ENCODE results near the gene ADAMTS19.
"Not testable (repeated sequence)": the region's sequence is repeated elsewhere in the genome, so short reads cannot be mapped to it uniquely, and the experiment has no call there.

ADAMTS19 gene, protein sequence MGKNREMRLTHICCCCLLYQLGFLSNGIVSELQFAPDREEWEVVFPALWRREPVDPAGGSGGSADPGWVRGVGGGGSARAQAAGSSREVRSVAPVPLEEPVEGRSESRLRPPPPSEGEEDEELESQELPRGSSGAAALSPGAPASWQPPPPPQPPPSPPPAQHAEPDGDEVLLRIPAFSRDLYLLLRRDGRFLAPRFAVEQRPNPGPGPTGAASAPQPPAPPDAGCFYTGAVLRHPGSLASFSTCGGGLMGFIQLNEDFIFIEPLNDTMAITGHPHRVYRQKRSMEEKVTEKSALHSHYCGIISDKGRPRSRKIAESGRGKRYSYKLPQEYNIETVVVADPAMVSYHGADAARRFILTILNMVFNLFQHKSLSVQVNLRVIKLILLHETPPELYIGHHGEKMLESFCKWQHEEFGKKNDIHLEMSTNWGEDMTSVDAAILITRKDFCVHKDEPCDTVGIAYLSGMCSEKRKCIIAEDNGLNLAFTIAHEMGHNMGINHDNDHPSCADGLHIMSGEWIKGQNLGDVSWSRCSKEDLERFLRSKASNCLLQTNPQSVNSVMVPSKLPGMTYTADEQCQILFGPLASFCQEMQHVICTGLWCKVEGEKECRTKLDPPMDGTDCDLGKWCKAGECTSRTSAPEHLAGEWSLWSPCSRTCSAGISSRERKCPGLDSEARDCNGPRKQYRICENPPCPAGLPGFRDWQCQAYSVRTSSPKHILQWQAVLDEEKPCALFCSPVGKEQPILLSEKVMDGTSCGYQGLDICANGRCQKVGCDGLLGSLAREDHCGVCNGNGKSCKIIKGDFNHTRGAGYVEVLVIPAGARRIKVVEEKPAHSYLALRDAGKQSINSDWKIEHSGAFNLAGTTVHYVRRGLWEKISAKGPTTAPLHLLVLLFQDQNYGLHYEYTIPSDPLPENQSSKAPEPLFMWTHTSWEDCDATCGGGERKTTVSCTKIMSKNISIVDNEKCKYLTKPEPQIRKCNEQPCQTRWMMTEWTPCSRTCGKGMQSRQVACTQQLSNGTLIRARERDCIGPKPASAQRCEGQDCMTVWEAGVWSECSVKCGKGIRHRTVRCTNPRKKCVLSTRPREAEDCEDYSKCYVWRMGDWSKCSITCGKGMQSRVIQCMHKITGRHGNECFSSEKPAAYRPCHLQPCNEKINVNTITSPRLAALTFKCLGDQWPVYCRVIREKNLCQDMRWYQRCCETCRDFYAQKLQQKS

DNA sequence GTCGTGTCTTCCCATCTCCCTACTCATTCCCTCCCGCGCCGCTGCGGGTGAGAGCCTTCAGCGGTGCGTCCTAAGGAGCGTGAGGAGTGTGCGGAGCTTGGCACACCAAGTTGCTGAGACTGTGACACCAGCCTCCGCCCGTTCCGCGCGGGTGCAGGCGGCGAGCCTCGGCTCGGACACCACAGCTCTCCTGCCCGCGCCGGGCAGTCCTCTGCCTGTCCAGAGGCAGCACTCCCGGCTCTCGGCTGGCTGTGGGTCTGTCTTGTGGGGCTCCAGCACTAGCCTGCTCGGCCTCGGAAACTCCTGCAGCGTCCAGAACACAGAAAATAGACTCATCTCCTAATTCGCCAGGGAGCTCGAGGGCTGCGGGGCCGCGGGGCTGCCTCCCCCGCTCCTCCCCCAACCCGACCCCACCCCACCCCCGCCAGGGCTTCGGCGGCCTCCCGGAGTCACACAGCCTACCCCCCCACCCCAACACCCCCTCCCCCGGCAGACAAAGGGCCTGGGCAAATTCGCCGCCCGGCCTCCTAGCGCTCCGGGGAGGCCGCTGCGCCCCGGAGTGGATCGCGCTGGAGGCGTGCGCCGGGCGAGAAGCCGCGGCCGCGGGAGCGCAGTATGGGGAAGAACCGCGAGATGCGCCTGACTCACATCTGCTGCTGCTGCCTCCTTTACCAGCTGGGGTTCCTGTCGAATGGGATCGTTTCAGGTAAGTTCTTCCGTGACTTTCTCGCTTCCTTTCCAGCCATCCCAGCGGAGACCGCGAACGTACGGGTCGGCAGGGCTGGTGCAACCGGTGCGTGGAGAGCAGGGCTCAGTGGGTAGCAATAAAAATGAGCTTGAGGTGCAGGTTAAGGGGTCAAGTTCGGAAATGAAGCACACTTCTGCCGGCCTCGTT, at the start of gene ADAMTS19:
Gene ADAMTS19, plus strand, starts transcription at position 522 of the 895 bp plus-strand sequence. Its CDS starts 94 bp downstream, at position 616.
- no peak for DNase-seq (ENCODE audit: low read depth, low spot score)

DNA sequence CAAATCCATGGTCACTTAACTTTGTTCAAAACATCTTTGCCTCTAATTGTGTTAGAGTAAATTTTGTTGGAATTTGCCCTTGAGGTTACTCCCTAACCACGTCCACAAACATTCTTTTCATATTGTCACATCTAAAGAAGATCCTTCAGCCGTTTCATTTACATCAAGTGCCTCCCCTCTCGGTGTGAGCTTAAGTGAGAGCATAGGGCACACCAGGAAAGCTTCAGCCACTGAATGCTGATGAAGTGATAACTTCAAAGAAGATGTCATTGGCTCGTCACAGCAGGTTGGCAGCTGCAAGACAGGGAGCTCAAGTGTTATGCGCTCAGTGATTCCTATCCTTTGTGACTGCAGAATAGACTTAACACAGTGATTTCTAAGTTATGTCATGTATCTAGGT, 49.6 kb upstream of the ADAMTS19 start:
- DNase-seq (ENCODE audit: low read depth, low spot score) = no peak

DNA sequence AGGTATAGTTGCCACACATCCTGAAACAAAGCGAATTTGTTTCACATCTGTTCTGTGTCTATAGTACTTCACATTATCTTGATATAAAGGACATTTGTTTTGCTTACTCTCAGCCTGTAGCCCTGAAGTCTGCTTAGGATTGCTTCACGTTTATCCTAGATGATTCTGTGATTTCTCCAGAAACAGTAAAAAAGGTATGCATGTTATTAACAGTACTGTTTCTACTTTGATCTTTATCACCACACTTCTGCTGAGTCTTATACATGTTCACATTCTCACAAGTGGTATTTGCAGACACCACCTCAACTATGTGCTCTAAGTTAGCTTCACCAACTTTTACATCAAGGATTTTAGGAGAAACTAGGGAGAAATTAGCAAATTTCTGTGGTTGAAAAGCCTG, 47.4 kb upstream of the ADAMTS19 start:
- no peak for DNase-seq (ENCODE audit: low read depth, low spot score)

DNA sequence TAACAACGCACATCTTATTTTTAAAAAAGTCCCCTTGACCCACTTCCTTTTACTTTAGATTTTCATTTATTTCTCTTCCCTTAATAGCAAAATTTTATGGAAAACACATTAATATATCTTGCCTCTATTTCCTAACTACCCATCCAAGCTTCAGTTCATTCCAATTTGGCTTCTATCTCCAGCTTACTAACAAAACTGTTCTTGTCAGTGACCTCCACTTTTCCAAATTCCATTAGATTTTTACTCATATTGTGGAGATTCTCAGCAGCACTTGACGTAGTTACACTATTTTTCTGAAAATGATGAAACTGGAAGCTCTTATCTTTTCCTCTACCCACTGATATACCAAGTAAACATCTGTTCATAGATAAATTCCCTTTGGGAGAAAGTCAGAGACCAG, 46.5 kb upstream of the ADAMTS19 start:
- DNase-seq (ENCODE audit: low read depth, low spot score) = no peak

GRCh38 chr5:129419292-129419691, 40.8 kb upstream of the ADAMTS19 start:
- no peak for DNase-seq (ENCODE audit: low read depth, low spot score)

DNA sequence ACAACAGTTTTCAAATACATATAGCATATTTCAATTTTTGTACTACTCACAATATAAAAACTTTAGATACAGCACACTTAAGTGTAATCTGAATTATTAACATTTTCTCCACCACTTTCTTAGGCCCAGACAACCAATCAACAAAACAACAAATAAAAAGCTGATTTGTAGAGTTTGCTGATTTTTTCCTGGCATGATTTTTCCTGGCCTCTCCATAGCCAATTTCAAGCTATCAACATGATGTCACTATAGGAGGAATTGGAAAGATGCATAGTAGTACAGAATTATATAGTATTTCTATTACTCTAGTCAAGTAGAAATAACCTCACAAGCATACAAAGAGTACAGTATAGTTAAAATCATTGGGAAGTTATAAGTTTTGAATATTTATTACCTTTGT, 35.1 kb upstream of the ADAMTS19 start:
- no peak for DNase-seq (ENCODE audit: low read depth, low spot score)

DNA sequence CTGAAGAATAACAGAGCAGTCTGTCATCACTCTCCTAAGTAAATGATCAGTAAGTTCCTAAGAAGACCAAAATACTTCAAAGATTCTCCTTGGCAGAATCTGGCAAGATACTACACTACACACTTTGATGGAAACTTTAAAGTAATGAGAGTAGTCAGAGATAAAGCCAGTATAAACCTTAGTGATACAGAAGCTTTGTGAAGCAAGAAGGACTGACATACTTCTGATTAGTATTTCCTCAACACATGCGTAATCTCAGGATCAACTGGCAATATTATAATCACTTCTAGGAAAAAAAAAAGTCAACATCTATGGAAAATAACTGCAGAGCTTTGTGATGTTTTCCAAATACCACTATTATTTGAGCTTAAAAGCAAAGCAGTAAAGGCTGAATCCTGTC, 34.0 kb upstream of the ADAMTS19 start:
- DNase-seq (ENCODE audit: low read depth, low spot score) = no peak

GRCh38 chr5:129428636-129429035, 31.5 kb upstream of the ADAMTS19 start:
- not testable (repeated sequence) for DNase-seq (ENCODE audit: low read depth, low spot score)

DNA sequence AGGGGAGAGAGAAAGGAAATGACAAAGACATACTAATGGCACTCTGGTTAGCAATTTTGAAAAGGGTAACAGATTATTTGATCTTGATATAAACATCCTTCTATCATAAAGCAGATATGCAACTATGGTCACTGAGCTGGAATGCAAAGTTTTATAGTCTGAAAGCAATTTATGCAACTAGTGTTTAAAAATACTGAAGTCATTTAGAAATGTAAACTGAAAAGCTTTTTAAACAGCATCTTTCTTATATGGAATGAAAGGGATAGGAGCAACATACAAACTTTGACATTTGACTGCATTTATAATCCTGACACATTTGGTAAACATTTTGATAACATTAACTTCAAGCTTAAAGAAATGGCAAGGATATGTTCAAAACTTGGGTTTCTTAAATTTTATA, 28.7 kb upstream of the ADAMTS19 start:
- no peak for DNase-seq (ENCODE audit: low read depth, low spot score)

- no peak for DNase-seq (ENCODE audit: low read depth, low spot score)
These were observed 21.8 kb upstream of the ADAMTS19 start for GRCh38 chr5:129438322-129438721.

- no peak for DNase-seq (ENCODE audit: low read depth, low spot score)
These were observed 19.7 kb upstream of the ADAMTS19 start for GRCh38 chr5:129440424-129440823.

- DNase-seq (ENCODE audit: low read depth, low spot score) = no peak
These were observed 19.0 kb upstream of the ADAMTS19 start for GRCh38 chr5:129441096-129441495.

- no peak for DNase-seq (ENCODE audit: low read depth, low spot score)
These were observed 14.7 kb upstream of the ADAMTS19 start for GRCh38 chr5:129445379-129445778.

DNA sequence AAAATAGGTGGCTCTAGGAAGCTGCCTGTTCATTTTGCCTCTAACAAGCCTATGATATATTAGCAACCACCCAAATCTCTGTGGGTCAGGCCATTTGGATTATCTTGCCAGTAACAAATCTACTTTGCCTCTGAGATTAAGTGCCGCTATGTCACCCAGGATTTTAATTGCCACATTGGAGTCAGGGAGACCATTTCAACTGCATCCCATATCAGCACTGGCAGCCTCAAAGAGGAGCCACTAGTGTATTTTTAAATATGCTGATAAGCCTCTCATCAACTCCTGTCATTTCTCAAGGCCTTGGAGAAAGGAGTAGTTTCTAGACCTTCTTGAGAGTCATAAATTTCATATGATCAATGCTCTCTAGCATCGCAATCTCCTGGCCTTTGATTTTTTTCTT, 12.1 kb upstream of the ADAMTS19 start:
- no peak for DNase-seq (ENCODE audit: low read depth, low spot score)

DNA sequence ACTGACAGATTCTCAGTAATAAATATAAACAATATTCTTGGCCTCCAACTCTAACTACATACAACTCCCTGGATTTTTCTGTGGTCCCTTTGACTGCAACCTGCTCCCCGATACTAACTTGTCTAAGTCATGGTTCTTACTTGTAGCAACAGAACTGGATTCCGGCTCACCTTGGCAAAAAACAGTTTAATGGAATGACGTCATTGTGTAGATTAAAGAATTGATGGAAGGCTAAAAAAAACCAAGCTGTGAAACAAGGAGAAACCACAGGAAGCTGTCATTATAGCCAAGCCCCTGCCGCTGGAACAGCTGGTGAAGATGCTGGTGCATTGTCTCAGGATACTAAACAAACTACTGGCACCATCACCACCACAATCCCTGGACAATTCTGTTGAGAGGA, 11.4 kb upstream of the ADAMTS19 start:
- no peak for DNase-seq (ENCODE audit: low read depth, low spot score)

DNA sequence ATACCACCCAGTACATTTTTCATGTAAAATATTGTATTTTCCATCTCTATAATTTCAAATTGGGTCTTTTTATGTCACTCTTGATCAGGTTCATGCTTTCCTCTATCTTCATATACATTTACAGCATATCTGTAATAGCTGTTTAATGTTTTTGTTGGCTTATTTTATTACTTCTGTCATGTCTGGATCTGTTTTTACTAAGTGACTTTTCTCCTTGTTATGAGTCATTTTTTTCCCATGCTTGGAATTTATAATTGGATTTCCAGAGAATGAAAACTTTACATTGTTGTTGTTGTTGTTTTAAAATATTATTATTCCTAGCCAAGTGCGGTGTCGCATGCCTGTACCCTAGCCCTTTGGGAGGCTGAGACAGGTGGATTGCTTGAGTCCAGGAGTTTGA, 5.6 kb upstream of the ADAMTS19 start:
- DNase-seq (ENCODE audit: low read depth, low spot score) = no peak

GRCh38 chr5:129459450-129459776, 685 bp upstream of the ADAMTS19 start:
- no peak for DNase-seq (ENCODE audit: low read depth, low spot score)

- no peak for DNase-seq (ENCODE audit: low read depth, low spot score)
These were observed 506 bp downstream of the ADAMTS19 start for GRCh38 chr5:129460672-129460935.

- no peak for DNase-seq (ENCODE audit: low read depth, low spot score)
These were observed 1.0 kb downstream of the ADAMTS19 start for GRCh38 chr5:129460936-129461710.

- no peak for DNase-seq (ENCODE audit: low read depth, low spot score)
These were observed 1.7 kb downstream of the ADAMTS19 start for GRCh38 chr5:129461711-129462332.

All from activated naive CD8-positive, alpha-beta T cell treated with anti-CD3 and anti-CD28 coated beads, Interleukin-2, amount 50 U/mL, for 16 hours (primary cell).